Smooth muscle cell (in vitro differentiated cells): Measurements from ENCODE around the gene COL4A3. TPM values are rescaled to one million over a fixed set of nuclear protein-coding genes. Genes with fewer than 3 reads are reported as not detected.

Source experiments
- DNase-seq: peaks from one replicate; lab custom pipeline; 2025; ENCODE audit not compliant: unreplicated experiment; lab: John Stamatoyannopoulos, UW
- H2AFZ ChIP-seq: fragments of 200-600 bp; sonication (generic); 2 replicates; pipeline ENCODE4 v1.6.0; 2016; ENCODE audit warnings: antibody characterized with exemption, low read depth, mild to moderate bottlenecking
- H3F3A ChIP-seq: fragments of 200-600 bp; sonication (generic); 2 replicates; pipeline ENCODE4 v1.6.0; 2017; ENCODE audit warnings: antibody characterized with exemption, low read depth
- H3K27ac ChIP-seq: fragments of 200-600 bp; sonication (generic); 2 replicates; pipeline ENCODE4 v1.5.1; 2016; ENCODE audit warnings: low read depth, mild to moderate bottlenecking
- H3K27me3 ChIP-seq: fragments of 200-600 bp; sonication (generic); 2 replicates; pipeline ENCODE4 v1.6.1; 2016; ENCODE audit warnings: low read depth, mild to moderate bottlenecking
- H3K36me3 ChIP-seq: fragments of 200-600 bp; sonication (generic); 2 replicates; pipeline ENCODE4 v1.5.1; 2016; ENCODE audit warnings: low read depth
- H3K4me1 ChIP-seq: fragments of 200-600 bp; sonication (generic); 2 replicates; pipeline ENCODE4 v1.5.1; 2016; ENCODE audit warnings: low read depth
- H3K4me2 ChIP-seq: fragments of 200-600 bp; sonication (generic); 2 replicates; pipeline ENCODE4 v1.6.0; 2016; ENCODE audit warnings: mild to moderate bottlenecking
- H3K4me3 ChIP-seq: fragments of 200-600 bp; sonication (generic); 2 replicates; pipeline ENCODE4 v1.5.1; 2016; ENCODE audit warnings: mild to moderate bottlenecking
- H3K79me2 ChIP-seq: fragments of 200-600 bp; sonication (generic); 2 replicates; pipeline ENCODE4 v1.6.0; 2016; ENCODE audit warnings: low read depth, mild to moderate bottlenecking
- H3K9ac ChIP-seq: fragments of 200-600 bp; sonication (generic); 2 replicates; pipeline ENCODE4 v1.6.0; 2016; ENCODE audit warnings: low read depth
- H3K9me3 ChIP-seq: fragments of 200-600 bp; sonication (generic); replicated peaks from 2 replicates; pipeline ENCODE4 v1.5.1; 2016; ENCODE audit warnings: low read depth
- H4K20me1 ChIP-seq: fragments of 200-600 bp; sonication (generic); 2 replicates; pipeline ENCODE4 v1.6.0; 2016; ENCODE audit warnings: low read depth
- WGBS: methylation state at CpG from one replicate; pipeline ENCODE4 v1.1.7; 2016; ENCODE audit warnings: low lambda C conversion rate; 5-methylcytosine and 5-hydroxymethylcytosine counted together
- polyA plus RNA-seq: library from polyadenylated mRNA; unstranded; fragments of >200 nt; fragmentation: Nextera tagmentation; extraction: Ambion mirVana; gene quantifications from 2 replicates; pipeline ENCODE4 v1.2.1, GENCODE V29; 2016
- total RNA-seq: library from RNA; depleted of rRNA; stranded (reverse); fragments of >200 nt; gene quantifications from 2 replicates; pipeline ENCODE4 v1.2.3, GENCODE V29; 2014
- TF ChIP-seq, protein P1 (sequence below): fragments of 200-600 bp; sonication (generic); IDR thresholded peaks from 2 replicates; pipeline ENCODE4 v1.5.1; 2017; ENCODE audit warnings: borderline replicate concordance, mild to moderate bottlenecking, antibody characterized with exemption; ENCODE audit not compliant: insufficient read depth, poor library complexity, severe bottlenecking

The COL4A3 gene
- total and polyA plus RNA-seq, 2 experiments from 2014 or later = not detected

GRCh38 chr2:227141301-227141700, 23.1 kb upstream of the COL4A3 start:
- no peak for DNase-seq
- H3F3A ChIP-seq = no peaks in the 10 kb centered on the region
- no peaks in the 10 kb centered on the region for H4K20me1 ChIP-seq
- 96% methylated on average over 4 of the region's 4 CpGs for whole genome bisulfite sequencing
- no peak overlapping the region for H3K27ac ChIP-seq
- H3K27me3 ChIP-seq = no peaks in the 10 kb centered on the region
- H3K9me3 ChIP-seq = no peaks in the 10 kb centered on the region
- no peak overlapping the region for H3K9ac ChIP-seq
- H3K4me3 ChIP-seq = no peak overlapping the region
- no peaks in the 10 kb centered on the region for H3K4me1 ChIP-seq
- TF ChIP-seq, protein P1, sequence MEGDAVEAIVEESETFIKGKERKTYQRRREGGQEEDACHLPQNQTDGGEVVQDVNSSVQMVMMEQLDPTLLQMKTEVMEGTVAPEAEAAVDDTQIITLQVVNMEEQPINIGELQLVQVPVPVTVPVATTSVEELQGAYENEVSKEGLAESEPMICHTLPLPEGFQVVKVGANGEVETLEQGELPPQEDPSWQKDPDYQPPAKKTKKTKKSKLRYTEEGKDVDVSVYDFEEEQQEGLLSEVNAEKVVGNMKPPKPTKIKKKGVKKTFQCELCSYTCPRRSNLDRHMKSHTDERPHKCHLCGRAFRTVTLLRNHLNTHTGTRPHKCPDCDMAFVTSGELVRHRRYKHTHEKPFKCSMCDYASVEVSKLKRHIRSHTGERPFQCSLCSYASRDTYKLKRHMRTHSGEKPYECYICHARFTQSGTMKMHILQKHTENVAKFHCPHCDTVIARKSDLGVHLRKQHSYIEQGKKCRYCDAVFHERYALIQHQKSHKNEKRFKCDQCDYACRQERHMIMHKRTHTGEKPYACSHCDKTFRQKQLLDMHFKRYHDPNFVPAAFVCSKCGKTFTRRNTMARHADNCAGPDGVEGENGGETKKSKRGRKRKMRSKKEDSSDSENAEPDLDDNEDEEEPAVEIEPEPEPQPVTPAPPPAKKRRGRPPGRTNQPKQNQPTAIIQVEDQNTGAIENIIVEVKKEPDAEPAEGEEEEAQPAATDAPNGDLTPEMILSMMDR = no peak
- no peak overlapping the region for H2AFZ ChIP-seq
- H3K4me2 ChIP-seq = no peak overlapping the region
- no peaks in the 10 kb centered on the region for H3K79me2 ChIP-seq
- H3K36me3 ChIP-seq = no peaks in the 10 kb centered on the region

DNA sequence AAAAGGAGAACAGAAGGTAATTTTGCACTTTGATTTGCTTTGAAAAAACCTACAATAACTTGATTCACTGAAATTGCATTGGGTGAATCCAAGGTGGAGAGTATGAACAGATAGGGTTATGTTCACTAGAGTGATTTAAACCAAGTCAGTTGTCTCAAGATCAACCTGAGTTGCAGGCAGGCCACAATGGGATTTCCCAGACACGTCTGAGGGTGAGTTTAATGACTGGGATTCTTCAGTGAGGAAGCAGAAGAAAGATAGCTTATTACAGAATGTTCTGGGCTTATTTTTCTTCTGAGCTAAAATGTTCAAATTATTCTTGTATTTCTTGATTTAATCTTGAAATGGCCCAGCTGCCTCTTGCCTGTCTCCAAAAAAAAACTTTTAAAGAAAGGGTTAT, 20.5 kb upstream of the COL4A3 start:
- 64% methylated on average over 1 of the region's 1 CpG for WGBS

GRCh38 chr2:227146456-227146855, 18.0 kb upstream of the COL4A3 start:
- H3K27ac ChIP-seq = no peak overlapping the region
- H3K4me2 ChIP-seq = no peak overlapping the region
- no peaks in the 10 kb centered on the region for H3K4me1 ChIP-seq
- no peak overlapping the region for H2AFZ ChIP-seq
- WGBS = 93% methylated on average over 6 of the region's 6 CpGs
- no peak for DNase-seq
- peaks cover 4% of the 10 kb centered on the region for H3K9me3 ChIP-seq
- no peaks in the 10 kb centered on the region for H4K20me1 ChIP-seq
- no peaks in the 10 kb centered on the region for H3K79me2 ChIP-seq
- TF ChIP-seq, protein P1 = no peak
- peaks cover 3% of the 10 kb centered on the region for H3K36me3 ChIP-seq
- H3K27me3 ChIP-seq = no peaks in the 10 kb centered on the region
- H3K4me3 ChIP-seq = no peak overlapping the region
- no peak overlapping the region for H3K9ac ChIP-seq
- H3F3A ChIP-seq = no peaks in the 10 kb centered on the region

More for the DNA sequence above, 20.5 kb upstream of the COL4A3 start:
- Histone ChIP-seq H3K9ac (no peak overlapping the region), H4K20me1 (no peaks in the 10 kb centered on the region), H3F3A (no peaks in the 10 kb centered on the region), H3K4me3 (no peak overlapping the region), H3K27ac (no peak overlapping the region), H3K79me2 (no peaks in the 10 kb centered on the region), H3K9me3 (peaks cover 4% of the 10 kb centered on the region), H3K4me1 (no peaks in the 10 kb centered on the region), H3K36me3 (peaks cover 3% of the 10 kb centered on the region), H2AFZ (no peak overlapping the region), H3K27me3 (no peaks in the 10 kb centered on the region), H3K4me2 (no peak overlapping the region)
- DNase-seq = no peak
- TF ChIP-seq, protein P1 = no peak

GRCh38 chr2:227147023-227147422, 17.4 kb upstream of the COL4A3 start:
- TF ChIP-seq, protein P1 = no peak
- Histone ChIP-seq H3K4me3 (no peak overlapping the region), H3K4me1 (no peaks in the 10 kb centered on the region), H3K9ac (no peak overlapping the region), H4K20me1 (no peaks in the 10 kb centered on the region), H3K36me3 (peaks cover 3% of the 10 kb centered on the region), H3F3A (no peaks in the 10 kb centered on the region), H3K79me2 (no peaks in the 10 kb centered on the region), H2AFZ (no peak overlapping the region), H3K4me2 (no peak overlapping the region), H3K27me3 (no peaks in the 10 kb centered on the region), H3K9me3 (peaks cover 4% of the 10 kb centered on the region), H3K27ac (no peak overlapping the region)
- DNase-seq = no peak
- 89% methylated on average over 3 of the region's 3 CpGs for WGBS
